WTC11 (cell line): ENCODE data around the gene AKAP13.

ENCODE experiments used
- CTCF ChIP-seq: fragments of 200-600 bp; IDR thresholded peaks from 2 replicates; pipeline ENCODE4 v1.8.0; 2022; ENCODE audit warnings: antibody characterized with exemption
- E2F4 ChIP-seq: sonication (generic); formaldehyde crosslinking; IDR thresholded peaks from 2 replicates; pipeline ENCODE4 v1.8.1; 2022; ENCODE audit warnings: low read depth, mild to moderate bottlenecking, moderate library complexity, missing genetic modification reagents, borderline replicate concordance
- TEAD4 ChIP-seq: sonication (generic); formaldehyde crosslinking; IDR thresholded peaks from 2 replicates; pipeline ENCODE4 v1.8.0; 2022; ENCODE audit warnings: mild to moderate bottlenecking, missing genetic modification reagents
- TF ChIP-seq, protein P1 (sequence below): sonication (generic); formaldehyde crosslinking; IDR thresholded peaks from 2 replicates; pipeline ENCODE4 v1.8.1; 2023; ENCODE audit warnings: mild to moderate bottlenecking, missing genetic modification reagents

- no peak for TF ChIP-seq CTCF
- TF ChIP-seq E2F4 (CRISPR knock-in tag), result no peak
- TF ChIP-seq, protein P1, sequence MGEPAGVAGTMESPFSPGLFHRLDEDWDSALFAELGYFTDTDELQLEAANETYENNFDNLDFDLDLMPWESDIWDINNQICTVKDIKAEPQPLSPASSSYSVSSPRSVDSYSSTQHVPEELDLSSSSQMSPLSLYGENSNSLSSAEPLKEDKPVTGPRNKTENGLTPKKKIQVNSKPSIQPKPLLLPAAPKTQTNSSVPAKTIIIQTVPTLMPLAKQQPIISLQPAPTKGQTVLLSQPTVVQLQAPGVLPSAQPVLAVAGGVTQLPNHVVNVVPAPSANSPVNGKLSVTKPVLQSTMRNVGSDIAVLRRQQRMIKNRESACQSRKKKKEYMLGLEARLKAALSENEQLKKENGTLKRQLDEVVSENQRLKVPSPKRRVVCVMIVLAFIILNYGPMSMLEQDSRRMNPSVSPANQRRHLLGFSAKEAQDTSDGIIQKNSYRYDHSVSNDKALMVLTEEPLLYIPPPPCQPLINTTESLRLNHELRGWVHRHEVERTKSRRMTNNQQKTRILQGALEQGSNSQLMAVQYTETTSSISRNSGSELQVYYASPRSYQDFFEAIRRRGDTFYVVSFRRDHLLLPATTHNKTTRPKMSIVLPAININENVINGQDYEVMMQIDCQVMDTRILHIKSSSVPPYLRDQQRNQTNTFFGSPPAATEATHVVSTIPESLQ (CRISPR knock-in tag), result no peak
- no peak for TF ChIP-seq TEAD4 (CRISPR knock-in tag)
Measured at GRCh38 chr15:85718981-85719380, 338.6 kb downstream of the AKAP13 start.
